ENCODE data around the gene CTNNA2.

Gene CTNNA2

GRCh38 chr2:79780781-79781180 is 267.9 kb downstream of the CTNNA2 start:
- no peak overlapping the region for H3K4me3 ChIP-seq (ENCODE audit: low read depth, low read length)

- no peak overlapping the region for H3K4me3 ChIP-seq (ENCODE audit: low read depth, low read length)
These were observed 270.0 kb downstream of the CTNNA2 start for GRCh38 chr2:79782576-79783452.

GRCh38 chr2:79788952-79789651 is 276.3 kb downstream of the CTNNA2 start:
- H3K4me3 ChIP-seq (ENCODE audit: low read depth, low read length), result no peak overlapping the region

- H3K4me3 ChIP-seq (ENCODE audit: low read depth, low read length), result no peak overlapping the region
These were observed 277.0 kb downstream of the CTNNA2 start for GRCh38 chr2:79789811-79790210.

GRCh38 chr2:79792090-79792489 is 279.2 kb downstream of the CTNNA2 start:
- H3K4me3 ChIP-seq (ENCODE audit: low read depth, low read length), result no peak overlapping the region

GRCh38 chr2:79793006-79793405 is 280.2 kb downstream of the CTNNA2 start:
- H3K4me3 ChIP-seq (ENCODE audit: low read depth, low read length), result no peak overlapping the region

- no peak overlapping the region for H3K4me3 ChIP-seq (ENCODE audit: low read depth, low read length)
These were observed 283.8 kb downstream of the CTNNA2 start for GRCh38 chr2:79796641-79797040.

GRCh38 chr2:79798776-79799175 is 285.9 kb downstream of the CTNNA2 start:
- no peak overlapping the region for H3K4me3 ChIP-seq (ENCODE audit: low read depth, low read length)

GRCh38 chr2:79799729-79800128 is 286.9 kb downstream of the CTNNA2 start:
- H3K4me3 ChIP-seq (ENCODE audit: low read depth, low read length), result no peak overlapping the region

- no peak overlapping the region for H3K4me3 ChIP-seq (ENCODE audit: low read depth, low read length)
These were observed 288.2 kb downstream of the CTNNA2 start for GRCh38 chr2:79801082-79801481.

GRCh38 chr2:79817288-79817687 is 304.4 kb downstream of the CTNNA2 start:
- no peak overlapping the region for H3K4me3 ChIP-seq (ENCODE audit: low read depth, low read length)

GRCh38 chr2:79820281-79820680 is 307.4 kb downstream of the CTNNA2 start:
- no peak overlapping the region for H3K4me3 ChIP-seq (ENCODE audit: low read depth, low read length)

GRCh38 chr2:79822136-79822535 is 309.3 kb downstream of the CTNNA2 start:
- no peak overlapping the region for H3K4me3 ChIP-seq (ENCODE audit: low read depth, low read length)

- H3K4me3 ChIP-seq (ENCODE audit: low read depth, low read length), result no peak overlapping the region
These were observed 311.4 kb downstream of the CTNNA2 start for GRCh38 chr2:79824086-79824786.

GRCh38 chr2:79827881-79828280 is 315.0 kb downstream of the CTNNA2 start:
- no peak overlapping the region for H3K4me3 ChIP-seq (ENCODE audit: low read depth, low read length)

GRCh38 chr2:79830501-79830900 is 317.6 kb downstream of the CTNNA2 start:
- H3K4me3 ChIP-seq (ENCODE audit: low read depth, low read length), result no peak overlapping the region

- H3K4me3 ChIP-seq (ENCODE audit: low read depth, low read length), result no peak overlapping the region
These were observed 319.1 kb downstream of the CTNNA2 start for GRCh38 chr2:79831961-79832360.

- H3K4me3 ChIP-seq (ENCODE audit: low read depth, low read length), result no peak overlapping the region
These were observed 319.8 kb downstream of the CTNNA2 start for GRCh38 chr2:79832511-79833234.

GRCh38 chr2:79833235-79833878 is 320.5 kb downstream of the CTNNA2 start:
- no peak overlapping the region for H3K4me3 ChIP-seq (ENCODE audit: low read depth, low read length)

GRCh38 chr2:79835911-79836310 is 323.1 kb downstream of the CTNNA2 start:
- H3K4me3 ChIP-seq (ENCODE audit: low read depth, low read length), result no peak overlapping the region

Data from iPS-11a (cell line).